Lower leg skin (tissue), 4 donors: Measurements from ENCODE around the gene ALG12. TPM values are rescaled to one million over a fixed set of nuclear protein-coding genes. Genes with fewer than 3 reads are reported as not detected.

Source experiments
- DNase-seq, 2 donors: peaks; one replicate each; pipeline ENCODE4 v3.0.0-alpha.2; 2019; ENCODE audit warnings: low spot score in 2 of 2
- H3K4me3 ChIP-seq: fragments of 200-600 bp; sonication (generic); 2 replicates; pipeline ENCODE4 v1.5.1; 2017; ENCODE audit warnings: mild to moderate bottlenecking, low read depth; ENCODE audit not compliant: poor library complexity, severe bottlenecking
- POLR2A ChIP-seq, 2 donors: fragments of 450-650 bp; IDR thresholded peaks; one replicate each; pipeline ENCODE4 v1.6.1; 2016 to 2017; ENCODE audit warnings: antibody characterized with exemption in 2 of 2, mild to moderate bottlenecking in 1 of 2, moderate library complexity in 1 of 2
- WGBS, 2 donors: methylation state at CpG; one replicate each; pipeline ENCODE4 v1.1.5; 2018; 5-methylcytosine and 5-hydroxymethylcytosine counted together
- intact Hi-C: fragments of 100-400 bp; cut with DNase I; formaldehyde crosslinking; loops from one replicate; pipeline ENCODE4 v1.15.0; 2023; ENCODE audit warnings: low total_unique reads
- total RNA-seq, 4 donors: library from RNA; depleted of rRNA; stranded (reverse); fragments of >200 nt; gene quantifications; one replicate each; pipeline ENCODE4 v1.1.0, GENCODE V29; 2016
- TF ChIP-seq, protein P1 (sequence below), 3 donors: fragments of 450-650 bp; IDR thresholded peaks; one replicate each; pipeline ENCODE4 v1.5.1; 2016; ENCODE audit warnings: antibody characterized with exemption in 3 of 3, mild to moderate bottlenecking in 3 of 3, moderate library complexity in 2 of 3

The ALG12 gene
- total RNA-seq, 4 donors from 2014 or later: 7.5 to 25.6 (median 16.1) TPM

DNA sequence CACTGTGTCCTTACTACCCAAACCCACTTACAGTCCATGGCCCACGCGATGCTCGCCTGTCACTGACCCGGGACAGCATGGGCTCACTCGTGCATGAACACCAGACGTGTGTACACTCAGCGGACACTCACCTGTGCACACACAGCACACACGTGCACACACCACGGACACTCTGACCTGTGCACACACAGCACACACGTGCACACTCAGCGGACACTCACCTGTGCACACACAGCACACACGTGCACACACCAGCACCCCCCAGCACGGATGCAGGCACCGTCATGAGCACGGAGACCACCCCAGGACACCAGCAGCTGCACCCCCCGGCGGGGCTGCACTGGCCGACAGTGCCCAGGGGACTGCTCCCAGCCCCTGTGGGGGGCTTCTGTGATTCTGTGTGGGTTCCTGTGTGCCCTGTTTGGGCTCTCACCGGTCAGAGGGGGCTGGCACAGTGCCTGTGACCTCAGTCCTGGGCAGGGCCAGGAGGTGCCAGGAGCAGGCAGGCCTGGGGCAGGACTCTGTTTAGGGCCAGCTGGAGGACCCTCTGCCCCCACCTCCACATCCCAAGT is 20.4 kb upstream of the ALG12 start:
- 76 to 88% methylated on average over 13 to 18 of the region's 19 CpGs for WGBS, 2 donors
- DNase-seq: no peak
- intact Hi-C loops: loop anchor here (10.0 kb wide), 1 partner anchor 246 kb away; the partner anchor contains the start of gene TRABD
- no peak overlapping the region for H3K4me3 ChIP-seq
- TF ChIP-seq POLR2A (IDR thresholded peaks at IDR 0.05): no peak
- TF ChIP-seq, protein P1, sequence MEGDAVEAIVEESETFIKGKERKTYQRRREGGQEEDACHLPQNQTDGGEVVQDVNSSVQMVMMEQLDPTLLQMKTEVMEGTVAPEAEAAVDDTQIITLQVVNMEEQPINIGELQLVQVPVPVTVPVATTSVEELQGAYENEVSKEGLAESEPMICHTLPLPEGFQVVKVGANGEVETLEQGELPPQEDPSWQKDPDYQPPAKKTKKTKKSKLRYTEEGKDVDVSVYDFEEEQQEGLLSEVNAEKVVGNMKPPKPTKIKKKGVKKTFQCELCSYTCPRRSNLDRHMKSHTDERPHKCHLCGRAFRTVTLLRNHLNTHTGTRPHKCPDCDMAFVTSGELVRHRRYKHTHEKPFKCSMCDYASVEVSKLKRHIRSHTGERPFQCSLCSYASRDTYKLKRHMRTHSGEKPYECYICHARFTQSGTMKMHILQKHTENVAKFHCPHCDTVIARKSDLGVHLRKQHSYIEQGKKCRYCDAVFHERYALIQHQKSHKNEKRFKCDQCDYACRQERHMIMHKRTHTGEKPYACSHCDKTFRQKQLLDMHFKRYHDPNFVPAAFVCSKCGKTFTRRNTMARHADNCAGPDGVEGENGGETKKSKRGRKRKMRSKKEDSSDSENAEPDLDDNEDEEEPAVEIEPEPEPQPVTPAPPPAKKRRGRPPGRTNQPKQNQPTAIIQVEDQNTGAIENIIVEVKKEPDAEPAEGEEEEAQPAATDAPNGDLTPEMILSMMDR (IDR thresholded peaks at IDR 0.05): no peak

- TF ChIP-seq, protein P1 (IDR thresholded peaks at IDR 0.05): no peak
- TF ChIP-seq POLR2A (IDR thresholded peaks at IDR 0.05): no peak
- no peak overlapping the region for H3K4me3 ChIP-seq
- DNase-seq: no peak
- intact Hi-C loops: loop anchor here (10.0 kb wide), 1 partner anchor 247 kb away; the partner anchor contains the start of gene TRABD
- WGBS, 2 donors: 67 to 75% methylated on average over 25 of the region's 27 CpGs
These were observed 19.7 kb upstream of the ALG12 start for GRCh38 chr22:49937758-49938564.

- 45 to 73% methylated on average over 9 to 14 of the region's 21 CpGs for WGBS, 2 donors
- TF ChIP-seq, protein P1 (IDR thresholded peaks at IDR 0.05): no peak
- no peak for TF ChIP-seq POLR2A (IDR thresholded peaks at IDR 0.05)
- intact Hi-C loops: loop anchor here (10.0 kb wide), 1 partner anchor 248 kb away; the partner anchor contains the start of gene TRABD
- DNase-seq: no peak
- H3K4me3 ChIP-seq: no peak overlapping the region
These were observed 18.9 kb upstream of the ALG12 start for GRCh38 chr22:49936973-49937757.

DNA sequence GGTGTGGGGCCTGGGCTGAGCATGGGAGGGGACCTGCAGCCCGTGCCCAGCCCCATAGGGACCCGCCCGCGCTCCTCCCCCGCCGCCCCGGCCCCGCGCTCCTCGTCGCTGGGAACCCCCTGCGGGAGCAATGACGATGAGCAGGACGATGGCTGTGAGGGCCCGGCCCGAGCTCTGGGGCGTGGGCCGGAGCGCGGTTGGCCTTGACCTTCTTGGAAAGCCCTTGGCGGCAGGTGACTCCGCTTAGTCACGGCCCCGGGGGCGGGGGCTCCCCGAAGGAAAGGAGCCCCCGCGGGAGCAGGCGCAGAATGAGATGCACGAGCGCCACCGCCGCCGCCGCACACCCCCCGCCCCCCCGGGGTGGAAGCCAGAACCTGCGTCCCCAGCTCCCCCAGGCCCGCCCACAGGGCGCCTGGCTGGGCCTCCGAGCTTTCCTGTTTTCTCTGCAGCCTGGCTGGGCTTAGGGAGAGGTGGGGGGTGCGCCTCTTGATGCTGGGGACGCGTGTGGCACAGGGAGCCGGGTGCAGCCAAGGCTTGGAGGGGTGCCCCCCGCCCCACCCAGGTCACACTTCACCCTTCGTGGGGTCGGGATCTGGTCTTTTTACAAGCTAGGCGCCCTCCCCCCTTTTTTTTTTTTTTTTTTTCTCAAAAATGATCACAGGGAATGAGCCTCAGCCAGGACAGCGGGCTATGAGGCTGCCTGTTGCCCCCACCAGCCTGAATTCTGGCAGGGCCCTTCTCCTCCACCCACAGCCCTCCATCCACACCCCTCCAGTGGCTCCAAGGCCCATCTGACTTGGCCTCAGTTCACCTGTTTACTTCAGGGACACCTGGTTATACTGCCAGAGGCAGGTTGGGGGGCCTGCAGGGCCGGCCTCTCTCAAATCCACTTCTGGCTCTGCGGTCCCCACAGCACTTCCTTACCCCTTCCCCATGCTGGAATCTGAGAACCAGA is 18.1 kb upstream of the ALG12 start:
- intact Hi-C loops: loop anchor here (10.0 kb wide), 1 partner anchor 249 kb away; the partner anchor contains the start of gene TRABD
- no peak overlapping the region for H3K4me3 ChIP-seq
- DNase-seq: peak; percentile 90 to 98
- TF ChIP-seq, protein P1 (IDR thresholded peaks at IDR 0.05): peak in 1 of 3 donors; percentile 8
- TF ChIP-seq POLR2A (IDR thresholded peaks at IDR 0.05): no peak
- 7 to 9% methylated on average over 26 to 28 of the region's 52 CpGs for WGBS, 2 donors

DNA sequence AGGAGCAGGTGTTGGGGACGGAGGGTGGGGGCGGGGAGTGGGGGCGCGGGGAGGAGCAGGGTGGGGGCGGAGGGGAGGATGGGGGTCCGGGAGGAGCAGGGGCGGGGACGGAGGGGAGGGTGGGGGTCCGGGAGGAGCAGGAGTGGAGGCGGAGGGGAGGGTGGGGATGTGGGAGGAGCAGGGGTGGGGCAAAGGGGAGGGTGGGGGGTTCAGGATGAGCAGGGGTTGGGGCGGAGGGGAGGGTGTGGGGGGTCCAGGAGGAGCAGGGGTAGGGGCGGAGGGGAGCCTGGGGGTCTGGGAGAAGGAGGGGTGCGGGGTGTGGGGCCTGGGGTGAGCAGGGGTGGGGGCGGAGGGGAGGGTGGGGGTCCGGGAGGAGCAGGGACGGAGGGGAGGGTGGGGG is 17.3 kb upstream of the ALG12 start:
- WGBS, 2 donors: 0 to 17% methylated on average over 3 of the region's 16 CpGs
- intact Hi-C loops: loop anchor here (10.0 kb wide), 1 partner anchor 249 kb away; the partner anchor contains the start of gene TRABD

More for the DNA sequence above, 17.3 kb upstream of the ALG12 start:
- no peak for DNase-seq
- H3K4me3 ChIP-seq: no peak overlapping the region
- TF ChIP-seq POLR2A (IDR thresholded peaks at IDR 0.05): no peak
- TF ChIP-seq, protein P1 (IDR thresholded peaks at IDR 0.05): no peak
